H1 (cell line): ENCODE measurements around the gene HEATR1. TPM values are rescaled to one million over a fixed set of nuclear protein-coding genes. Genes with fewer than 3 reads are reported as not detected.
A peak's percentile ranks its signal among the peaks of the same experiment; 100 is the strongest.

Experiments used
- CTCF ChIA-PET: fragments of 300-600 bp; sonication (Branson Sonifier 250); formaldehyde crosslinking; loops from one replicate; lab custom pipeline; 2021; ENCODE audit not compliant: partially characterized antibody; lab: Charles Lee
- POLR2A ChIA-PET: fragments of 300-600 bp; sonication (Branson Sonifier 250); formaldehyde crosslinking; loops from one replicate; lab custom pipeline; 2021; ENCODE audit warnings: inconsistent platforms; ENCODE audit not compliant: partially characterized antibody; lab: Charles Lee
- DNase-seq, 2 experiments: peaks; one replicate each; pipeline versions ENCODE4 v3.0.0 to v3.0.0-alpha.2; 2010 to 2022; ENCODE audit warnings: low spot score in 2 of 2, low read depth in 1 of 2, mixed read lengths in 1 of 2
- FAIRE-seq: peaks from 2 replicates; lab custom pipeline; 2011; peaks lifted over from hg19 to GRCh38; lab: Jason Lieb, UNC
- H2AFZ ChIP-seq: 2 replicates; pipeline ENCODE4 v1.8.1; 2012; ENCODE audit warnings: low read length, inconsistent platforms
- H2AK5ac ChIP-seq: 2 replicates; pipeline ENCODE4 v1.6.1; 2013; ENCODE audit warnings: low read depth, low read length
- H2BK120ac ChIP-seq: replicated peaks from 2 replicates; pipeline ENCODE3; 2013; ENCODE audit warnings: low read depth, low read length, inconsistent platforms
- H2BK12ac ChIP-seq: 2 replicates; pipeline ENCODE4 v1.6.1; 2013; ENCODE audit warnings: low read depth, low read length
- H2BK15ac ChIP-seq: 2 replicates; pipeline ENCODE4 v1.6.1; 2013; ENCODE audit warnings: low read length
- H2BK20ac ChIP-seq: 2 replicates; pipeline ENCODE4 v1.6.1; 2013; ENCODE audit warnings: low read length
- H2BK5ac ChIP-seq: 2 replicates; pipeline ENCODE4 v1.6.1; 2013; ENCODE audit warnings: low read depth, low read length
- H3K14ac ChIP-seq: 2 replicates; pipeline ENCODE4 v1.6.1; 2013; ENCODE audit warnings: inconsistent platforms; ENCODE audit not compliant: insufficient read length
- H3K18ac ChIP-seq: 2 replicates; pipeline ENCODE4 v1.6.1; 2013; ENCODE audit warnings: low read length; ENCODE audit errors: extremely low read depth
- H3K23ac ChIP-seq: 2 replicates; pipeline ENCODE4 v1.6.1; 2013; ENCODE audit warnings: inconsistent platforms; ENCODE audit not compliant: insufficient read length
- H3K23me2 ChIP-seq: 2 replicates; pipeline ENCODE4 v1.6.1; 2013; ENCODE audit warnings: low read depth, low read length
- H3K27ac ChIP-seq: 2 replicates; pipeline ENCODE4 v1.6.1; 2011; ENCODE audit warnings: low read depth, low read length, inconsistent platforms
- H3K27me3 ChIP-seq, 4 experiments: replicated peaks in 1 of 4; 1 replicate in 1 of 4; 2 replicates in 3 of 4; pipeline versions ENCODE4 v1.6.1 to v1.8.1; 2011 to 2013; ENCODE audit warnings: low read length in 3 of 4, mild to moderate bottlenecking in 3 of 4, inconsistent platforms in 2 of 4, mixed read lengths in 2 of 4, moderate library complexity in 1 of 4; ENCODE audit not compliant: control insufficient read depth in 3 of 4, insufficient read depth in 3 of 4; ENCODE audit errors: extremely low read depth in 1 of 4
- H3K36me3 ChIP-seq, 4 experiments: 2 replicates each; pipeline versions ENCODE4 v1.6.1 to v1.8.1; 2011 to 2013; ENCODE audit warnings: mild to moderate bottlenecking in 4 of 4, low read length in 3 of 4, moderate library complexity in 2 of 4, control low read depth in 1 of 4, inconsistent platforms in 1 of 4; ENCODE audit not compliant: insufficient read depth in 4 of 4, control insufficient read depth in 2 of 4
- H3K4ac ChIP-seq: replicated peaks from 2 replicates; pipeline ENCODE3; 2013; ENCODE audit warnings: low read length, low read depth, mixed read lengths, inconsistent platforms; ENCODE audit not compliant: insufficient read length
- H3K4me1 ChIP-seq, 4 experiments: replicated peaks in 1 of 4; 1 replicate in 1 of 4; 2 replicates in 3 of 4; pipeline versions ENCODE4 v1.6.1 to v1.8.1; 2011 to 2013; ENCODE audit warnings: low read length in 3 of 4, inconsistent platforms in 2 of 4, mixed read lengths in 1 of 4; ENCODE audit not compliant: insufficient read depth in 4 of 4, control insufficient read depth in 3 of 4
- H3K4me2 ChIP-seq, 2 experiments: 2 replicates each; pipeline versions ENCODE4 v1.6.1 to v1.8.1; 2011 to 2013; ENCODE audit warnings: low read depth in 2 of 2, low read length in 2 of 2, control low read depth in 1 of 2, inconsistent platforms in 1 of 2, mild to moderate bottlenecking in 1 of 2; ENCODE audit not compliant: insufficient read depth in 1 of 2
- H3K4me3 ChIP-seq, 4 experiments: fragments of 200-600, 300-600 bp in 1 of 4; sonication (generic), shearing (Covaris generic), sonication (Bioruptor Twin) in 1 of 4; 2 replicates each; pipeline versions ENCODE4 v1.5.1 to v1.8.1; 2011 to 2016; ENCODE audit warnings: low read length in 4 of 4, low read depth in 3 of 4, control low read depth in 2 of 4, inconsistent platforms in 2 of 4, mild to moderate bottlenecking in 2 of 4, mixed read lengths in 1 of 4, moderate library complexity in 1 of 4; ENCODE audit not compliant: insufficient read depth in 2 of 4; ENCODE audit errors: extremely low read depth in 1 of 4
- H3K56ac ChIP-seq: replicated peaks from 2 replicates; pipeline ENCODE3; 2013; ENCODE audit warnings: low read depth, mild to moderate bottlenecking, mixed read lengths, low read length, inconsistent platforms; ENCODE audit not compliant: insufficient read length
- H3K79me1 ChIP-seq: 2 replicates; pipeline ENCODE4 v1.6.1; 2013; ENCODE audit warnings: low read depth, low read length, control low read depth
- H3K79me2 ChIP-seq, 2 experiments: 2 replicates each; pipeline versions ENCODE4 v1.6.1 to v1.8.1; 2012 to 2013; ENCODE audit warnings: low read length in 2 of 2, mild to moderate bottlenecking in 2 of 2, inconsistent platforms in 1 of 2; ENCODE audit not compliant: insufficient read depth in 2 of 2, control insufficient read depth in 1 of 2
- H3K9ac ChIP-seq, 4 experiments: replicated peaks in 1 of 4; 1 replicate in 1 of 4; 2 replicates in 3 of 4; pipeline versions ENCODE4 v1.6.1 to v1.8.1; 2011 to 2013; ENCODE audit warnings: low read depth in 3 of 4, low read length in 3 of 4, control low read depth in 2 of 4, mild to moderate bottlenecking in 2 of 4, moderate library complexity in 2 of 4, inconsistent platforms in 1 of 4; ENCODE audit errors: extremely low read depth in 1 of 4
- H3K9me3 ChIP-seq, 2 experiments: 2 replicates each; pipeline versions ENCODE4 v1.6.1 to v1.8.1; 2012 to 2013; ENCODE audit warnings: mild to moderate bottlenecking in 2 of 2, moderate library complexity in 2 of 2, control low read depth in 1 of 2, inconsistent platforms in 1 of 2, low read depth in 1 of 2, low read length in 1 of 2, mixed read lengths in 1 of 2; ENCODE audit not compliant: insufficient read depth in 2 of 2
- H4K20me1 ChIP-seq, 2 experiments: replicated peaks in 1 of 2; 2 replicates each; pipeline versions ENCODE3 to v1.8.1; 2011 to 2013; ENCODE audit warnings: inconsistent platforms in 2 of 2, low read length in 2 of 2, mild to moderate bottlenecking in 1 of 2; ENCODE audit not compliant: insufficient read depth in 2 of 2, control insufficient read depth in 1 of 2
- H4K5ac ChIP-seq: 2 replicates; pipeline ENCODE4 v1.6.1; 2013; ENCODE audit warnings: low read length, low read depth, mixed read lengths, inconsistent platforms; ENCODE audit not compliant: insufficient read length
- H4K8ac ChIP-seq: 2 replicates; pipeline ENCODE4 v1.8.0; 2013; ENCODE audit warnings: mild to moderate bottlenecking, moderate library complexity, low read length, inconsistent platforms; ENCODE audit not compliant: insufficient read depth; ENCODE audit errors: extremely low read depth
- H4K91ac ChIP-seq: replicated peaks from 2 replicates; pipeline ENCODE3; 2013; ENCODE audit warnings: low read length, mixed read lengths, inconsistent platforms; ENCODE audit not compliant: insufficient read length
- ATF2 ChIP-seq: IDR thresholded peaks from 2 replicates; pipeline ENCODE4 v1.6.1; 2012; ENCODE audit warnings: low read length, inconsistent platforms
- JUN ChIP-seq: IDR thresholded peaks from 2 replicates; pipeline ENCODE4 v1.6.1; 2011; ENCODE audit warnings: low read depth, mild to moderate bottlenecking, improper control_type of control experiment, low read length
- PHF8 ChIP-seq: fragments of 200-600 bp; sonication (generic); conservative IDR thresholded peaks from 2 replicates; pipeline ENCODE4 v1.7.1; 2012; ENCODE audit warnings: low read depth, mild to moderate bottlenecking, inconsistent platforms, low read length, moderate library complexity
- RNF2 ChIP-seq: fragments of 200-900, 300-1000 bp; sonication (generic); IDR thresholded peaks from 2 replicates; pipeline ENCODE4 v1.7.1; 2016; ENCODE audit warnings: borderline replicate concordance, low read depth, mild to moderate bottlenecking, antibody characterized with exemption, low read length; ENCODE audit not compliant: poor library complexity, severe bottlenecking; ENCODE audit errors: missing control alignments
- TEAD4 ChIP-seq: IDR thresholded peaks from 2 replicates; pipeline ENCODE4 v1.6.1; 2012; ENCODE audit warnings: low read depth, low read length, inconsistent platforms, mixed read lengths
- WGBS, 2 experiments: shearing (Covaris generic) in 1 of 2; methylation state at CpG; one replicate each; pipeline versions ENCODE4 v1.1.6 to v1.1.7; 2013 to 2015; ENCODE audit warnings: low lambda C conversion rate in 2 of 2, mixed read lengths in 2 of 2, inconsistent platforms in 1 of 2, low coverage in 1 of 2, missing lambda C conversion rate in 1 of 2; ENCODE audit not compliant: insufficient replicate concordance in 2 of 2, insufficient coverage in 1 of 2, insufficient read length in 1 of 2; ENCODE audit errors: extremely low coverage in 1 of 2, missing lambda C conversion rate in 1 of 2; 5-methylcytosine and 5-hydroxymethylcytosine counted together
- polyA plus RNA-seq, 7 experiments: library from polyadenylated mRNA; depleted of rRNA in 3 of 7; stranded (reverse) in 5 of 7; unstranded in 2 of 7; fragments of >200 nt in 5 of 7; fragments of 200-250 nt in 2 of 7; gene quantifications; 1 replicate in 5 of 7; 2 replicates in 1 of 7; 4 replicates in 1 of 7; pipeline versions ENCODE4 v1.2.1 to v1.2.3, GENCODE V29; 2011 to 2013; ENCODE audit warnings: missing spikeins in 2 of 7, mixed read lengths in 2 of 7
- total RNA-seq: library from RNA; stranded (reverse); fragmentation: NEBNext Ultra II Directional; extraction: Animal tissue kit (Norgen Biotek cat#: 25700); gene quantifications from 2 replicates; pipeline ENCODE4 v1.2.1, GENCODE V29; 2021

HEATR1 gene
- total and polyA plus RNA-seq, 2 of the 8 experiments (the other 6 are each of a cell fraction or from before 2014, with no cell fraction given) = 13.0 to 95.8 TPM

GRCh38 chr1:236619398-236619797 lies 15.1 kb upstream of the HEATR1 start:
- H3K36me3 ChIP-seq = peaks cover 0 to 5% (median 2%) of the 10 kb centered on the region in 4 experiments; a peak in 2 of 8 replicates
- CTCF ChIA-PET = interaction anchor here (0.5 to 1.1 kb wide), 5 partner anchors 19 to 1020 kb away, joined by 3 to 5 read pairs (median 3); no protein-coding TSS in a partner anchor
- no peak overlapping the region for H3K23ac ChIP-seq
- H4K5ac ChIP-seq = no peak overlapping the region
- H4K91ac ChIP-seq = no peak overlapping the region
- H3K4ac ChIP-seq = no peak overlapping the region
- TF ChIP-seq PHF8 (no peak), RNF2 (no peak), JUN (no peak), ATF2 (no peak), TEAD4 (no peak)
- TF ChIP-seq, all 59 proteins: peak for 0
- Histone ChIP-seq H3K14ac (no peak overlapping the region), H2BK15ac (no peak overlapping the region), H3K27me3 (no peaks in the 10 kb centered on the region; a peak in 1 of 7 replicates), H3K79me2 (no peaks in the 10 kb centered on the region), H2AFZ (peak overlapping the region; percentile 81), H3K23me2 (no peaks in the 10 kb centered on the region), H3K4me1 (no peaks in the 10 kb centered on the region), H4K8ac (no peak overlapping the region), H4K20me1 (no peaks in the 10 kb centered on the region), H2BK20ac (no peak overlapping the region), H2BK12ac (no peak overlapping the region), H3K56ac (no peak overlapping the region), H3K27ac (no peak overlapping the region), H2BK5ac (no peak overlapping the region), H3K18ac (no peak overlapping the region), H2AK5ac (no peak overlapping the region), H3K9ac (no peak overlapping the region), H2BK120ac (no peak overlapping the region), H3K4me2 (no peak overlapping the region), H3K9me3 (peaks cover 16 to 21% of the 10 kb centered on the region in 2 experiments), H3K79me1 (no peaks in the 10 kb centered on the region), H3K4me3 (no peak overlapping the region)
- FAIRE-seq (no peak), DNase-seq (no peak)
- POLR2A ChIA-PET = no interaction called here
- 93% methylated on average over 6 of the region's 6 CpGs; no CpG with 5 or more reads in 1 of the 2 experiments for WGBS, 2 experiments
